Astrocyte of the cerebellum (primary cell): Measurements from ENCODE around the gene EYS.

ENCODE experiments used
- DNase-seq: peaks from one replicate; pipeline ENCODE4 v3.0.0-alpha.2; 2011; ENCODE audit warnings: low read depth
- H3K4me3 ChIP-seq: 2 replicates; pipeline ENCODE4 v1.5.1; 2011; ENCODE audit warnings: mild to moderate bottlenecking, low read depth, low read length, moderate library complexity
- in situ Hi-C: cut with HindIII; loops from 2 replicates; pipeline ENCODE4 v1.10.0; 2017; ENCODE audit warnings: low sequenced_read_pairs
- TF ChIP-seq, protein P1 (sequence below): IDR thresholded peaks from 2 replicates; pipeline ENCODE4 v1.5.1; 2012; ENCODE audit warnings: low read length, low read depth, moderate library complexity, mild to moderate bottlenecking; ENCODE audit errors: missing control alignments

Gene EYS

DNA sequence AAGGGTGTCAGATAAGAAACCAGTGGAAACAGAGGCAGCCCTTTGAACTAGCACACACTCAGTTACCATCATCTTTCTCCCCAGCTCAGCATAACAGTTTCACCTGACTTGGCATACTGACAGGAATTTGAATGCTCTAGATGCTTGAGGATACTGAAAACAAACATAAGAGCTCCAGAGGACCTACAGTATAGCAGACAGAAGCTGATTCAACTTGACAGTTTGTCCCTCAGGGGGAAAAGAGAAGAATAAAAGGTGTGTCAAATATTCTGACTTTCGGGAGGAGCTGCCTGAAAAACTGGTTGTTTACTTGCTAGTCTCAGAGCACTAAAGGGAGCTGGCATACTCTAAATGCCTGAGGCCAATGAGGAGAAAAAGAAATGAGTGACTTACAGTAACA is 35.1 kb downstream of the EYS start:
- no peak for DNase-seq
- H3K4me3 ChIP-seq, result no peak overlapping the region
- TF ChIP-seq, protein P1, sequence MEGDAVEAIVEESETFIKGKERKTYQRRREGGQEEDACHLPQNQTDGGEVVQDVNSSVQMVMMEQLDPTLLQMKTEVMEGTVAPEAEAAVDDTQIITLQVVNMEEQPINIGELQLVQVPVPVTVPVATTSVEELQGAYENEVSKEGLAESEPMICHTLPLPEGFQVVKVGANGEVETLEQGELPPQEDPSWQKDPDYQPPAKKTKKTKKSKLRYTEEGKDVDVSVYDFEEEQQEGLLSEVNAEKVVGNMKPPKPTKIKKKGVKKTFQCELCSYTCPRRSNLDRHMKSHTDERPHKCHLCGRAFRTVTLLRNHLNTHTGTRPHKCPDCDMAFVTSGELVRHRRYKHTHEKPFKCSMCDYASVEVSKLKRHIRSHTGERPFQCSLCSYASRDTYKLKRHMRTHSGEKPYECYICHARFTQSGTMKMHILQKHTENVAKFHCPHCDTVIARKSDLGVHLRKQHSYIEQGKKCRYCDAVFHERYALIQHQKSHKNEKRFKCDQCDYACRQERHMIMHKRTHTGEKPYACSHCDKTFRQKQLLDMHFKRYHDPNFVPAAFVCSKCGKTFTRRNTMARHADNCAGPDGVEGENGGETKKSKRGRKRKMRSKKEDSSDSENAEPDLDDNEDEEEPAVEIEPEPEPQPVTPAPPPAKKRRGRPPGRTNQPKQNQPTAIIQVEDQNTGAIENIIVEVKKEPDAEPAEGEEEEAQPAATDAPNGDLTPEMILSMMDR, result no peak
- in situ Hi-C loops, result no loop called here

GRCh38 chr6:65667916-65668656 is 38.9 kb downstream of the EYS start:
- H3K4me3 ChIP-seq, result no peak overlapping the region
- TF ChIP-seq, protein P1, result no peak
- no peak for DNase-seq
- in situ Hi-C loops, result no loop called here

DNA sequence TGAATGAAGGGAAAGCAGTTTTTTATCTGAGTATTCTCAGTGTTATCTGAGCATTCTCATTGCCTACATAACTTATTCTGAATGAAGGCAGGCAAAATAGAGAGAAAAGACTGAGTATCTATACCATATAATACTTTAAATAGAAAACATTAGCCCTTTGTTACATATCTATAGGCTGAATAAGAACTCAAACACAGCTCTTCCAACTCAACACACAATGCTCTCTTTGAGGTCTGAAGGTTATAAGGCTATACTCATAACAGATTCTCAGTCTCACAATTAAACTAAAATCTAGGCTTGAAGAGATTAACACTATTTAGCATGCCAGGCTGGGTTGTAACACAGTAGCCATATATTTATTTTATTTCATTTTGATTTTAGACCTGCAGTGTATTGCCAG is 56.9 kb downstream of the EYS start:
- no peak for DNase-seq
- TF ChIP-seq, protein P1, result no peak
- H3K4me3 ChIP-seq, result no peak overlapping the region
- in situ Hi-C loops, result no loop called here

DNA sequence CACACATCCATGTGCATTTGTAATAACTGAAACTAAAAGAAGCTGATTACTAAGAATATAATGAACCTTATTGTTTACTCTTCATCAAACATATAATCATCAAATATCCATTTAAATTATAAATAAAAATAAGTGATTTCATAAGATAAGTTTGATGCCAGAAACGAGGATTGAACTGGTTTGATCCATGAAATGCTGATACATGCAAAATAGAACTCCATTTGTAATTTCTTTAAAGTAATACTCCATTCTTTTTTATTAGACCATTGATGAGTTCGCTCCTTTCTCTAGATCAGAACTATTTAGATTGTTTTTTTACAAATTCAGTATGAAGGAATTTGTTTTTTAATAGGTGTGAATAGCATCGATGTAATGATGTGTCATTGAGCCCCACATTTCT is 57.6 kb downstream of the EYS start:
- in situ Hi-C loops, result no loop called here
- H3K4me3 ChIP-seq, result no peak overlapping the region
- DNase-seq, result no peak
- TF ChIP-seq, protein P1, result no peak

GRCh38 chr6:65646544-65646943 is 60.5 kb downstream of the EYS start:
- in situ Hi-C loops, result no loop called here
- TF ChIP-seq, protein P1, result no peak
- H3K4me3 ChIP-seq, result no peak overlapping the region
- DNase-seq, result no peak

DNA sequence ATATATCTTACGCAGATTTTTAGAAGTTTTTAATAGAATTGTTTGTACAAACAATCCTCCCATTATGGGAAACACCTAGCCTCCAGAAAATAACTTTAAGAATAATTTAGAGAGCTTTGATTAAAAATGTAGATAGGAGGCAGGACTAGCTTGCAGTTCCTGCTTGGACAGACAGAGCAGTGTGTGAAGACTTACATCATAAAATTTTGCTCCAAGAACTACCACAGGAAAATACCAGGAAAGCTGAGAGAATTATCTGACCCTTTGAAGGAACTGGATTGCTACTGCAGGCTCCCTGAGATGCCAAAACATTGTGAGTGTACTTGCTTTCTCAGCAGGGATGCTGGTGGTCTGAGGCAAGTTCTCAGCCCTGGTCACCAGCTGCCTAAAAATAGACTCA is 64.2 kb downstream of the EYS start:
- no peak for DNase-seq
- in situ Hi-C loops, result no loop called here
- no peak overlapping the region for H3K4me3 ChIP-seq
- TF ChIP-seq, protein P1, result no peak
